NCI-H1694 treated with DMSO at 0.1 percent for 48 hours (cell line): ENCODE measurements around the gene HUNK.
"Not testable (repeated sequence)": the region's sequence is repeated elsewhere in the genome, so short reads cannot be mapped to it uniquely, and the experiment has no call there.

Experiments
- DNase-seq: peaks from one replicate; lab custom pipeline; 2025; lab: John Stamatoyannopoulos, UW

The HUNK gene

GRCh38 chr21:31921079-31921478 is 48.3 kb downstream of the HUNK start:
- DNase-seq = no peak

- peak; percentile 18 for DNase-seq
Measured at GRCh38 chr21:31922881-31923280, 50.1 kb downstream of the HUNK start.

- no peak for DNase-seq
Measured at GRCh38 chr21:31923756-31924155, 50.9 kb downstream of the HUNK start.

GRCh38 chr21:31924548-31924947 is 51.7 kb downstream of the HUNK start:
- no peak for DNase-seq

GRCh38 chr21:31926498-31926897 is 53.7 kb downstream of the HUNK start:
- no peak for DNase-seq

- DNase-seq = no peak
Measured at GRCh38 chr21:31927689-31928353, 55.0 kb downstream of the HUNK start.

GRCh38 chr21:31928656-31929055 is 55.8 kb downstream of the HUNK start:
- DNase-seq = no peak

GRCh38 chr21:31929548-31929947 is 56.7 kb downstream of the HUNK start:
- no peak for DNase-seq

GRCh38 chr21:31930001-31930400 is 57.2 kb downstream of the HUNK start:
- no peak for DNase-seq

GRCh38 chr21:31931644-31932469 is 59.0 kb downstream of the HUNK start:
- DNase-seq = no peak

- DNase-seq = no peak
Measured at GRCh38 chr21:31932470-31932764, 59.6 kb downstream of the HUNK start.

- no peak for DNase-seq
Measured at GRCh38 chr21:31937303-31937702, 64.5 kb downstream of the HUNK start.

GRCh38 chr21:31938330-31939301 is 65.8 kb downstream of the HUNK start:
- DNase-seq = no peak

- no peak for DNase-seq
Measured at GRCh38 chr21:31941694-31942093, 68.9 kb downstream of the HUNK start.

- no peak for DNase-seq
Measured at GRCh38 chr21:31943561-31943960, 70.7 kb downstream of the HUNK start.

- no peak for DNase-seq
Measured at GRCh38 chr21:31945141-31945540, 72.3 kb downstream of the HUNK start.

- no peak for DNase-seq
Measured at GRCh38 chr21:31945546-31945945, 72.7 kb downstream of the HUNK start.

GRCh38 chr21:31946231-31946630 is 73.4 kb downstream of the HUNK start:
- DNase-seq = no peak

GRCh38 chr21:31946876-31947550 is 74.2 kb downstream of the HUNK start:
- not testable (repeated sequence) for DNase-seq

- DNase-seq = no peak
Measured at GRCh38 chr21:31948676-31949075, 75.9 kb downstream of the HUNK start.

- no peak for DNase-seq
Measured at GRCh38 chr21:31952828-31953227, 80.0 kb downstream of the HUNK start.

- no peak for DNase-seq
Measured at GRCh38 chr21:31957631-31958030, 84.8 kb downstream of the HUNK start.
